Peyer's patch (tissue), 4 donors: ENCODE measurements around the gene RSPH3. TPM values are rescaled to one million over a fixed set of nuclear protein-coding genes. Genes with fewer than 3 reads are reported as not detected.

Source experiments
- DNase-seq, 3 donors: peaks; one replicate each; pipeline ENCODE4 v3.0.0-alpha.2; 2017 to 2019
- H3K27ac ChIP-seq, 4 donors: fragments of 200-600 bp; sonication (generic); one replicate each; pipeline ENCODE4 v1.5.1; 2016 to 2019
- H3K27me3 ChIP-seq, 2 donors: fragments of 200-600 bp; sonication (generic); one replicate each; pipeline ENCODE4 v1.5.1; 2019
- H3K36me3 ChIP-seq, 3 donors: fragments of 200-600 bp; sonication (generic); one replicate each; pipeline ENCODE4 v1.5.1; 2016 to 2019
- H3K4me1 ChIP-seq, 4 donors: fragments of 200-600 bp; sonication (generic); one replicate each; pipeline ENCODE4 v1.5.1; 2016 to 2019
- H3K4me3 ChIP-seq, 4 donors: fragments of 200-600 bp; sonication (generic); 1 replicate in 3 of 4; 2 replicates in 1 of 4; pipeline ENCODE4 v1.5.1; 2016 to 2019; ENCODE audit warnings: mild to moderate bottlenecking in 1 of 4
- H3K9me3 ChIP-seq, 4 donors: fragments of 200-600 bp; sonication (generic); one replicate each; pipeline ENCODE4 v1.5.1; 2016 to 2019; ENCODE audit warnings: mild to moderate bottlenecking in 1 of 4
- CTCF ChIP-seq, 6 experiments: fragments of 450-650 bp in 4 of 6; fragments of 200-600 bp in 2 of 6; sonication (generic) in 1 of 6; IDR thresholded peaks; one replicate each; pipeline ENCODE4 v1.5.1; 2017 to 2019; ENCODE audit warnings: antibody characterized with exemption in 6 of 6, mild to moderate bottlenecking in 3 of 6, moderate library complexity in 1 of 6
- POLR2A ChIP-seq, 2 donors: fragments of 450-650 bp; IDR thresholded peaks; one replicate each; pipeline ENCODE4 v1.5.1; 2017; ENCODE audit warnings: antibody characterized with exemption in 2 of 2, mild to moderate bottlenecking in 2 of 2, moderate library complexity in 2 of 2
- small RNA-seq, 2 donors: library from RNA; depleted of rRNA; stranded (forward); fragments of <200 nt; gene quantifications; one replicate each; pipeline ENCODE3, GENCODE V24; 2016
- total RNA-seq, 4 donors: library from RNA; depleted of rRNA; stranded (reverse); fragments of >200 nt; gene quantifications; one replicate each; pipeline ENCODE4 v1.1.0, GENCODE V29; 2016

The RSPH3 gene
- total RNA-seq, 4 donors from 2014 or later: 14.9 to 24.5 (median 20.1) TPM

GRCh38 chr6:158923805-158924498 lies 76.0 kb downstream of the RSPH3 start:
- no peak overlapping the region for H3K4me3 ChIP-seq
- H3K27ac ChIP-seq: peak overlapping the region in 2 of 4 donors; percentile 67 to 74
- H3K36me3 ChIP-seq: no peaks in the 10 kb centered on the region
- no peaks in the 10 kb centered on the region for H3K27me3 ChIP-seq
- H3K9me3 ChIP-seq: no peaks in the 10 kb centered on the region
- TF ChIP-seq POLR2A (IDR thresholded peaks at IDR 0.05) (peak in 1 of 2 donors; percentile 79), CTCF (IDR thresholded peaks at IDR 0.05) (peak in 3 of 6 experiments; percentile 19 to 25 (median 24))
- H3K4me1 ChIP-seq: peaks cover 0 to 5% (median 0%) of the 10 kb centered on the region in 4 donors
- DNase-seq: peak in 1 of 3 donors; percentile 73

Small RNA genes lying within 50 kb of the gene (small RNA-seq; reads per million reads assigned to genes)
- 0 reads per million in 2 donors for gene RNU6-293P

Other genes starting within 250 kb of the RSPH3 start
- gene EZR, start 180.8 kb downstream of the RSPH3 start, total RNA-seq: 100 to 1,000 TPM; 201 to 515 (median 470) TPM
- gene TAGAP, start 44.8 kb upstream of the RSPH3 start, total RNA-seq: 10 to 100 TPM in 1 of 4 donors, 1 to 10 TPM in 3; 3.9 to 18.2 (median 5.4) TPM
- gene FNDC1, start 169.2 kb upstream of the RSPH3 start, total RNA-seq: 1 to 10 TPM in 1 of 4 donors, under 1 TPM in 1, not detected in 2; 0.54 to 1.7 TPM